Peyer's patch (tissue), 4 donors: ENCODE data around the gene HSD17B12. TPM values are rescaled to one million over a fixed set of nuclear protein-coding genes. Genes with fewer than 3 reads are reported as not detected.

Experiments
- DNase-seq, 3 donors: peaks; one replicate each; pipeline ENCODE4 v3.0.0-alpha.2; 2017 to 2019
- H3K27ac ChIP-seq, 4 donors: fragments of 200-600 bp; sonication (generic); one replicate each; pipeline ENCODE4 v1.5.1; 2016 to 2019
- H3K27me3 ChIP-seq, 2 donors: fragments of 200-600 bp; sonication (generic); one replicate each; pipeline ENCODE4 v1.5.1; 2019
- H3K36me3 ChIP-seq, 3 donors: fragments of 200-600 bp; sonication (generic); one replicate each; pipeline ENCODE4 v1.5.1; 2016 to 2019
- H3K4me1 ChIP-seq, 4 donors: fragments of 200-600 bp; sonication (generic); one replicate each; pipeline ENCODE4 v1.5.1; 2016 to 2019
- H3K4me3 ChIP-seq, 4 donors: fragments of 200-600 bp; sonication (generic); 1 replicate in 3 of 4; 2 replicates in 1 of 4; pipeline ENCODE4 v1.5.1; 2016 to 2019; ENCODE audit warnings: mild to moderate bottlenecking in 1 of 4
- H3K9me3 ChIP-seq, 4 donors: fragments of 200-600 bp; sonication (generic); one replicate each; pipeline ENCODE4 v1.5.1; 2016 to 2019; ENCODE audit warnings: mild to moderate bottlenecking in 1 of 4
- CTCF ChIP-seq, 6 experiments: fragments of 450-650 bp in 4 of 6; fragments of 200-600 bp in 2 of 6; sonication (generic) in 1 of 6; IDR thresholded peaks; one replicate each; pipeline ENCODE4 v1.5.1; 2017 to 2019; ENCODE audit warnings: antibody characterized with exemption in 6 of 6, mild to moderate bottlenecking in 3 of 6, moderate library complexity in 1 of 6
- POLR2A ChIP-seq, 2 donors: fragments of 450-650 bp; IDR thresholded peaks; one replicate each; pipeline ENCODE4 v1.5.1; 2017; ENCODE audit warnings: antibody characterized with exemption in 2 of 2, mild to moderate bottlenecking in 2 of 2, moderate library complexity in 2 of 2
- total RNA-seq, 4 donors: library from RNA; depleted of rRNA; stranded (reverse); fragments of >200 nt; gene quantifications; one replicate each; pipeline ENCODE4 v1.1.0, GENCODE V29; 2016

Gene HSD17B12
- total RNA-seq, 4 donors from 2014 or later, result 12.4 to 69.0 (median 59.4) TPM

GRCh38 chr11:43803766-43804165 lies 123.2 kb downstream of the HSD17B12 start:
- no peak overlapping the region for H3K4me3 ChIP-seq
- H3K9me3 ChIP-seq, result no peaks in the 10 kb centered on the region
- no peak for DNase-seq
- H3K4me1 ChIP-seq, result no peaks in the 10 kb centered on the region
- no peaks in the 10 kb centered on the region for H3K27me3 ChIP-seq
- no peak overlapping the region for H3K27ac ChIP-seq
- H3K36me3 ChIP-seq, result peaks cover 0 to 11% (median 0%) of the 10 kb centered on the region in 3 donors
- TF ChIP-seq CTCF (IDR thresholded peaks at IDR 0.05) (no peak), POLR2A (IDR thresholded peaks at IDR 0.05) (no peak)

GRCh38 chr11:43806976-43807375 lies 126.4 kb downstream of the HSD17B12 start:
- H3K27me3 ChIP-seq, result no peaks in the 10 kb centered on the region
- H3K27ac ChIP-seq, result no peak overlapping the region
- H3K4me1 ChIP-seq, result no peaks in the 10 kb centered on the region
- H3K9me3 ChIP-seq, result no peaks in the 10 kb centered on the region
- H3K4me3 ChIP-seq, result no peak overlapping the region
- TF ChIP-seq CTCF (IDR thresholded peaks at IDR 0.05) (no peak), POLR2A (IDR thresholded peaks at IDR 0.05) (no peak)
- DNase-seq, result no peak
- peaks cover 0 to 11% (median 0%) of the 10 kb centered on the region in 3 donors for H3K36me3 ChIP-seq

- DNase-seq, result no peak
- no peak overlapping the region for H3K27ac ChIP-seq
These were observed 130.5 kb downstream of the HSD17B12 start for GRCh38 chr11:43810929-43811596.

GRCh38 chr11:43812471-43812870 lies 131.9 kb downstream of the HSD17B12 start:
- Histone ChIP-seq H3K27ac (no peak overlapping the region), H3K27me3 (no peaks in the 10 kb centered on the region), H3K4me1 (no peaks in the 10 kb centered on the region), H3K9me3 (no peaks in the 10 kb centered on the region), H3K36me3 (peaks cover 0 to 5% (median 0%) of the 10 kb centered on the region in 3 donors), H3K4me3 (no peak overlapping the region)
- TF ChIP-seq CTCF (IDR thresholded peaks at IDR 0.05) (no peak), POLR2A (IDR thresholded peaks at IDR 0.05) (no peak)
- no peak for DNase-seq

More at GRCh38 chr11:43810929-43811596, 130.5 kb downstream of the HSD17B12 start:
- Histone ChIP-seq H3K27me3 (no peaks in the 10 kb centered on the region), H3K9me3 (no peaks in the 10 kb centered on the region), H3K4me1 (no peaks in the 10 kb centered on the region), H3K4me3 (no peak overlapping the region), H3K36me3 (peaks cover 0 to 8% (median 0%) of the 10 kb centered on the region in 3 donors)
- no peak for TF ChIP-seq POLR2A (IDR thresholded peaks at IDR 0.05)
- peak in 3 of 6 experiments; percentile 13 to 23 (median 17) for TF ChIP-seq CTCF (IDR thresholded peaks at IDR 0.05)

- Histone ChIP-seq H3K4me1 (no peaks in the 10 kb centered on the region), H3K27ac (no peak overlapping the region), H3K9me3 (no peaks in the 10 kb centered on the region), H3K4me3 (no peak overlapping the region), H3K27me3 (no peaks in the 10 kb centered on the region), H3K36me3 (peaks cover 0 to 15% (median 0%) of the 10 kb centered on the region in 3 donors)
- no peak for DNase-seq
- no peak for TF ChIP-seq POLR2A (IDR thresholded peaks at IDR 0.05)
- no peak for TF ChIP-seq CTCF (IDR thresholded peaks at IDR 0.05)
These were observed 137.7 kb downstream of the HSD17B12 start for GRCh38 chr11:43818220-43818619.
